NCI-H2227 (cell line): ENCODE data around the gene METTL21A.

ENCODE experiments used
- DNase-seq: peaks from one replicate; lab custom pipeline; 2025; ENCODE audit not compliant: unreplicated experiment; lab: John Stamatoyannopoulos, UW

METTL21A gene

DNA sequence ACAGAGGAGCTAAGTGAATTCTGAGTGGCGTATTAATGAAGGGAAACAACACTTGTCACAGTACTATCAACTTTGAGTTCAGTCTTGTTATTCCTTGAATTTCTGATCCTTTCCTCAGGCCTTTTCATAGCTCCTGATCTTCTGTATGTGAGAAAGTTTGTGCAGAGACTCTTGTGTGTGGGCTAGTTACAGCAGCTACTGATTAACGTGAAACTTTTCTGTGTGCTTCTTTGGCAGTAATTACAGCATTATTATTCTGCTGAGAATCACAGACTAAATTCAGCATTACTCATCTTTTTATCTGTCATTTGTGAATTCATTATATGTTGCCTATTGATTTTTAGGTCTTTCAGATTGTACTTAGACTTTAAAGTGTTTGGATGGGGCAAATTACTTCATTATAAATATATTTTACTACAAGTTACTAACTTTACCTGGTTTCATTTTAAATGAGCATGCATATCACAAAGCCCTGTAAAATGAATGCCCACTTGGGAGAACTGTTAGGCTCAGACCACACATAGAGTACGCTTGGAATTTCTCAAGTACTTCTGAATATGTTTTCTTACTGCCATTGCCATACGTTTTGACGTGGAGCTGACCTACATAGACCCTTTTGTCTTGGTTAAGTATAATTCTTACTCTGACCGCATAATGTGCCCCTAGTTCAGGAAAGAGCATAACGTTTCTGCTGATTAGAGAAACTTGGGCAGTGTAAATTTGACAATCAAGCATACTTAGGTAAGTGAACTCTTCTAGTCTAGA, 59.3 kb downstream of the METTL21A start:
- no peak for DNase-seq
